Spleen (tissue), 11 donors: ENCODE data around the gene TOMT. TPM values are rescaled to one million over a fixed set of nuclear protein-coding genes. Genes with fewer than 3 reads are reported as not detected.

Experiments
- DNase-seq: peaks from one replicate; pipeline ENCODE4 v3.0.0-alpha.2; 2020
- H3K27ac ChIP-seq, 8 donors: fragments of 200-600 bp; sonication (generic) in 7 of 8; 1 replicate in 4 of 8; 2 replicates in 4 of 8; pipeline versions ENCODE4 v1.5.0 to v1.8.0; 2016 to 2021; ENCODE audit warnings: inconsistent platforms in 4 of 8, mild to moderate bottlenecking in 4 of 8, moderate library complexity in 1 of 8
- H3K27me3 ChIP-seq, 7 donors: fragments of 200-600 bp; sonication (generic) in 6 of 7; replicated peaks in 1 of 7; 1 replicate in 4 of 7; 2 replicates in 3 of 7; pipeline versions ENCODE4 v1.5.0 to v1.8.0; 2016 to 2021; ENCODE audit warnings: inconsistent platforms in 3 of 7, mild to moderate bottlenecking in 1 of 7
- H3K36me3 ChIP-seq, 6 donors: fragments of 200-600 bp; sonication (generic) in 5 of 6; 1 replicate in 4 of 6; 2 replicates in 2 of 6; pipeline versions ENCODE4 v1.5.0 to v1.8.0; 2016 to 2021; ENCODE audit warnings: inconsistent platforms in 2 of 6
- H3K4me1 ChIP-seq, 6 donors: fragments of 200-600 bp; sonication (generic) in 5 of 6; 1 replicate in 3 of 6; 2 replicates in 3 of 6; pipeline versions ENCODE4 v1.5.0 to v1.8.0; 2016 to 2021; ENCODE audit warnings: inconsistent platforms in 3 of 6
- H3K4me3 ChIP-seq, 8 donors: fragments of 200-600 bp; sonication (generic) in 7 of 8; 1 replicate in 4 of 8; 2 replicates in 4 of 8; pipeline versions ENCODE4 v1.5.0 to v1.8.0; 2016 to 2021; ENCODE audit warnings: inconsistent platforms in 4 of 8, mild to moderate bottlenecking in 4 of 8, moderate library complexity in 2 of 8
- H3K9me3 ChIP-seq, 8 donors: fragments of 200-600 bp; sonication (generic) in 7 of 8; 1 replicate in 4 of 8; 2 replicates in 4 of 8; pipeline versions ENCODE4 v1.5.0 to v1.8.0; 2016 to 2021; ENCODE audit warnings: inconsistent platforms in 4 of 8
- CTCF ChIP-seq, 11 experiments: fragments of 200-600 bp in 7 of 11; fragments of 450-650 bp in 4 of 11; sonication (generic) in 4 of 11; IDR thresholded peaks in 8 of 11; conservative IDR thresholded peaks in 3 of 11; 1 replicate in 7 of 11; 2 replicates in 4 of 11; pipeline versions ENCODE4 v1.4.0 to v1.8.0; 2016 to 2021; ENCODE audit warnings: antibody characterized with exemption in 11 of 11, inconsistent platforms in 4 of 11, mild to moderate bottlenecking in 1 of 11
- POLR2A ChIP-seq, 3 donors: fragments of 450-650 bp; IDR thresholded peaks; one replicate each; pipeline ENCODE4 v1.5.1; 2017; ENCODE audit warnings: antibody characterized with exemption in 3 of 3, mild to moderate bottlenecking in 1 of 3
- POLR2AphosphoS5 ChIP-seq, 3 donors: sonication (generic); formaldehyde crosslinking; IDR thresholded peaks; one replicate each; pipeline ENCODE4 v1.5.1; 2017; ENCODE audit warnings: antibody characterized with exemption in 3 of 3
- WGBS, 5 donors: extraction: QIAGEN DNeasy Blood & Tissue Kit in 3 of 5; methylation state at CpG; one replicate each; pipeline versions ENCODE4 v1.1.5 to v1.1.7; 2013 to 2018; 5-methylcytosine and 5-hydroxymethylcytosine counted together
- intact Hi-C: fragments of 100-400 bp; cut with DNase I; formaldehyde crosslinking; loops from one replicate; pipeline ENCODE4 v1.15.0; 2023; ENCODE audit warnings: low total_unique reads
- polyA plus RNA-seq, 3 donors: library from polyadenylated mRNA; stranded (reverse); fragments of 200-250 nt; gene quantifications; one replicate each; pipeline ENCODE4 v1.2.1, GENCODE V29; 2013
- total RNA-seq, 7 donors: library from RNA; depleted of rRNA in 3 of 7; stranded (reverse); fragments of >200 nt in 3 of 7; fragmentation: NEBNext Ultra II Directional in 4 of 7; extraction: Animal tissue kit (Norgen Biotek cat#: 25700) in 4 of 7; gene quantifications; one replicate each; pipeline versions ENCODE4 v1.1.0 to v1.2.1, GENCODE V29; 2016 to 2021
- donor health status: healthy with polysubstance abuse.
- donor health status: DM: no; HTN: no; CAD: no; lungs with moderate emphysema.
- donor health status: DM: no; HTN: no; CAD: no.
- donor health status: Bipolar disorder and iron deficiency.
- donor health status: healthy.
- donor health status: DM: no; HTN: no; CAD: no.
- donor health status: DM: yes; HTN: yes; CAD: no.

Gene TOMT
- total and polyA plus RNA-seq, 10 donors = not detected

DNA sequence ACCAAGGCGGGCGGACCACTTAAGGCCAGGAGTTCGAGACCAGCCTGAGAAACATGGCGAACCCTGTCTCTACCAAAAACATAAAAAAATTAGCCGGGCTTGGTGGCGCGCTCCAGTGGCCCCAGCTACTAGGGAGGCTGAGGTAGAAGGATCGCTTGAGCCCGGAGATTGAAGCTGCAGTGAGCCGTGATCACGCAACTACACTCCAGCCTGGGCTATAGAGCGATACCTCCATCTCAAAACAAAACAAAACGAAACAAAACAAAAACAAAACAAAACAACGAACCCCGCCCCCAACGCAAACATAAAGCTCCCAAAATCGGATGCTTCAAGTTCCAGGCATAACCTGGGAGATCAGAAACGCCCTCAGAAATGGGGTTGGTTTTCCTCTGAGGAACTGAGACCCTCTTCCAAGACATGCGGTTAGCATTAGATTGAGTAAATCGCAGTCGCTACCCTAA, 24.5 kb upstream of the TOMT start:
- H3K4me1 ChIP-seq = peaks cover 7 to 63% (median 36%) of the 10 kb centered on the region in 6 donors
- H3K27ac ChIP-seq = peak overlapping the region; percentile 77 to 95 (median 91)
- TF ChIP-seq POLR2AphosphoS5 (IDR thresholded peaks at IDR 0.05) (no peak), POLR2A (IDR thresholded peaks at IDR 0.05) (no peak), CTCF (IDR thresholded peaks at IDR 0.05 in 8 of 11, conservative IDR thresholded peaks at IDR 0.05 in 3 of 11) (no peak)
- H3K4me3 ChIP-seq = peak overlapping the region; percentile 56 to 86 (median 77)
- WGBS, 5 donors = 74 to 81% (median 78%) methylated on average over 21 of the region's 21 CpGs
- H3K9me3 ChIP-seq = no peaks in the 10 kb centered on the region
- intact Hi-C loops = no loop called here
- no peak for DNase-seq
- no peaks in the 10 kb centered on the region for H3K27me3 ChIP-seq
- peaks cover 0 to 11% (median under 1%) of the 10 kb centered on the region in 6 donors for H3K36me3 ChIP-seq

DNA sequence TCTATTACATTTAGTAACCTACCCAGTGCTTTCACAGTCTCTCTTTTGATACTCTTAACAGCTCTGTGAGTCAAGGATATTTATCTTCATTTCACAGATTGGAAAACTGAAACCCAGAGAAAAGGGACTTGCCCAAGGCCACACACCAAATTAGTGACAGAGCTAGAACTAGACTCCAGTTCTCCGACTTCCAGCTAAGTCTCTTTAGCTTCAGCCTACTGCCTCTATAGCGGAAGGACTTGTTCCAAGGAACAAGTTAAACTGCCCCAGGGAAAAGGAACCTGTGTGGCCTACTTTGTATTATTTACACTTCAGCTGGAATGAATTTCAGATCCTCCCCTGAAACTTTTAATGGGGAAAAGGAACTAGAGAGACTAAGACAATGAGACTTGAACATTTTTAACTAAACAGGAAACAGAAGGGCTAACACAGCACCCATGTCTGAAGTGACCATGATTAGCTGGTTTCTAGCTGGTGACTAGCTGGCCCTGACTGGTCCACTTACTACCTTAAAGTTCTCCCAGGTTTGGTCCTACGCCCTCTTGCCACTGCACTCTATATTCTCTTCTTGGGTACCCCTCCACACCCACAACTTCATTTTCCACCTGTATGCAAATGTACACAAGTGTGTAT, 23.8 kb upstream of the TOMT start:
- Histone ChIP-seq H3K4me1 (peaks cover 7 to 57% (median 35%) of the 10 kb centered on the region in 6 donors), H3K36me3 (peaks cover 0 to 13% (median 0%) of the 10 kb centered on the region in 6 donors), H3K27ac (peak overlapping the region in 5 of 8 donors; percentile 89 to 95 (median 93)), H3K4me3 (no peak overlapping the region), H3K27me3 (no peaks in the 10 kb centered on the region), H3K9me3 (no peaks in the 10 kb centered on the region)
- no peak for DNase-seq
- 87 to 95% (median 93%) methylated on average over 3 of the region's 3 CpGs for WGBS, 5 donors
- TF ChIP-seq POLR2A (IDR thresholded peaks at IDR 0.05) (no peak), POLR2AphosphoS5 (IDR thresholded peaks at IDR 0.05) (no peak), CTCF (IDR thresholded peaks at IDR 0.05 in 8 of 11, conservative IDR thresholded peaks at IDR 0.05 in 3 of 11) (no peak)
- intact Hi-C loops = no loop called here

GRCh38 chr11:72083414-72083813, 22.3 kb upstream of the TOMT start:
- H3K36me3 ChIP-seq = peaks cover 0 to 24% (median under 1%) of the 10 kb centered on the region in 6 donors
- WGBS, 5 donors = 91 to 99% (median 96%) methylated on average over 2 of the region's 2 CpGs
- no peaks in the 10 kb centered on the region for H3K27me3 ChIP-seq
- no peak overlapping the region for H3K27ac ChIP-seq
- no peaks in the 10 kb centered on the region for H3K9me3 ChIP-seq
- no peak overlapping the region for H3K4me3 ChIP-seq
- H3K4me1 ChIP-seq = peaks cover 7 to 43% (median 30%) of the 10 kb centered on the region in 6 donors
- TF ChIP-seq POLR2A (IDR thresholded peaks at IDR 0.05) (no peak), POLR2AphosphoS5 (IDR thresholded peaks at IDR 0.05) (no peak), CTCF (IDR thresholded peaks at IDR 0.05 in 8 of 11, conservative IDR thresholded peaks at IDR 0.05 in 3 of 11) (no peak)
- DNase-seq = no peak
- intact Hi-C loops = no loop called here

GRCh38 chr11:72084076-72084475, 21.6 kb upstream of the TOMT start:
- TF ChIP-seq CTCF (IDR thresholded peaks at IDR 0.05 in 8 of 11, conservative IDR thresholded peaks at IDR 0.05 in 3 of 11) = no peak
- no peak for TF ChIP-seq POLR2A (IDR thresholded peaks at IDR 0.05)
- TF ChIP-seq POLR2AphosphoS5 (IDR thresholded peaks at IDR 0.05) = no peak
- no peak for DNase-seq
- no peak overlapping the region for H3K27ac ChIP-seq
- H3K36me3 ChIP-seq = peaks cover 0 to 31% (median 5%) of the 10 kb centered on the region in 6 donors
- no peaks in the 10 kb centered on the region for H3K9me3 ChIP-seq
- intact Hi-C loops = no loop called here
- peaks cover 7 to 38% (median 23%) of the 10 kb centered on the region in 6 donors for H3K4me1 ChIP-seq
- WGBS, 5 donors = 88 to 94% (median 89%) methylated on average over 4 of the region's 4 CpGs
- H3K27me3 ChIP-seq = no peaks in the 10 kb centered on the region
- no peak overlapping the region for H3K4me3 ChIP-seq
